ENCODE results near the gene CETN3.

CETN3 gene

DNA sequence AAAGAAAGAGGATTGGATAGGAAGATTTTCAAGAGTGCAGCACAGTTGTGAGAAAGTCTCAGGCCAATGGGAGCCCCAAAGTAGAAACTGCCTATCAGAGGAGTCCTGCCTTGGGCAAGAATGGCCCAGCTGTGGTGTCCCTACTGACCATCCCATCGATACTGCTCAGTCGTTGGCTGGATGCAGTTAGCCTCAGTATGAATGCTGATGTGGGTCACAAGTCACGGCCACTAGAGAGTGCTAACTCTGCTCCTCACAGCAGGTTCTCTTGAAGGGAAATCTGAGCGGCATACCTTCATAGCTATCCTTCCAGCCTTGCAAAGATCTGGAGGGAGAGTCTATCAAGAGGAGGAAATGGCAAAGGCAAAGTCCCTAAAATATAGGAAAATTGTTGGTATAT is 11.6 kb upstream of the CETN3 start:
- TF ChIP-seq, protein P1, sequence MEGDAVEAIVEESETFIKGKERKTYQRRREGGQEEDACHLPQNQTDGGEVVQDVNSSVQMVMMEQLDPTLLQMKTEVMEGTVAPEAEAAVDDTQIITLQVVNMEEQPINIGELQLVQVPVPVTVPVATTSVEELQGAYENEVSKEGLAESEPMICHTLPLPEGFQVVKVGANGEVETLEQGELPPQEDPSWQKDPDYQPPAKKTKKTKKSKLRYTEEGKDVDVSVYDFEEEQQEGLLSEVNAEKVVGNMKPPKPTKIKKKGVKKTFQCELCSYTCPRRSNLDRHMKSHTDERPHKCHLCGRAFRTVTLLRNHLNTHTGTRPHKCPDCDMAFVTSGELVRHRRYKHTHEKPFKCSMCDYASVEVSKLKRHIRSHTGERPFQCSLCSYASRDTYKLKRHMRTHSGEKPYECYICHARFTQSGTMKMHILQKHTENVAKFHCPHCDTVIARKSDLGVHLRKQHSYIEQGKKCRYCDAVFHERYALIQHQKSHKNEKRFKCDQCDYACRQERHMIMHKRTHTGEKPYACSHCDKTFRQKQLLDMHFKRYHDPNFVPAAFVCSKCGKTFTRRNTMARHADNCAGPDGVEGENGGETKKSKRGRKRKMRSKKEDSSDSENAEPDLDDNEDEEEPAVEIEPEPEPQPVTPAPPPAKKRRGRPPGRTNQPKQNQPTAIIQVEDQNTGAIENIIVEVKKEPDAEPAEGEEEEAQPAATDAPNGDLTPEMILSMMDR (IDR thresholded peaks at IDR 0.05; ENCODE audit: insufficient read depth, missing control alignments): peak; percentile 11
- DNase-seq (ENCODE audit: insufficient read length, low spot score) (no peak), FAIRE-seq (no peak)

DNA sequence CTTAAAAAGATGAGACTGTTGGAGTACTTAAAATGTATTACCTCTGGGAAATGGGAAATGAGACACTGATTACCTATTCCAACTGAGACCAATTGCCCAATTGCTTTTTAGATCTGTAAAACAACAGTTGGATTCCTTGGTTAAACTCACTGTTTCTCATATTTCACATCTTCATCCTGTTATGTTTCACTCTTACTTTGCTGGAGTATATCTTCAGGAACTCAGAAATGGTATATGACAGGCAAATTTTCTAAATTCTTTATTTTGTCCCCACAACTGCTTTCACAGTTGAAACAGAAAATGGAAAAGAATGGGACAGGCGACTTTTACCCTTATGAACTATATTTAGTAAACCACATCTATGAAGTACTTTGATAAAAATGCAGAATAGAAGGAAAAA is 8.7 kb upstream of the CETN3 start:
- TF ChIP-seq, protein P1 (IDR thresholded peaks at IDR 0.05; ENCODE audit: insufficient read depth, missing control alignments): no peak
- DNase-seq (ENCODE audit: insufficient read length, low spot score) (no peak), FAIRE-seq (no peak)

DNA sequence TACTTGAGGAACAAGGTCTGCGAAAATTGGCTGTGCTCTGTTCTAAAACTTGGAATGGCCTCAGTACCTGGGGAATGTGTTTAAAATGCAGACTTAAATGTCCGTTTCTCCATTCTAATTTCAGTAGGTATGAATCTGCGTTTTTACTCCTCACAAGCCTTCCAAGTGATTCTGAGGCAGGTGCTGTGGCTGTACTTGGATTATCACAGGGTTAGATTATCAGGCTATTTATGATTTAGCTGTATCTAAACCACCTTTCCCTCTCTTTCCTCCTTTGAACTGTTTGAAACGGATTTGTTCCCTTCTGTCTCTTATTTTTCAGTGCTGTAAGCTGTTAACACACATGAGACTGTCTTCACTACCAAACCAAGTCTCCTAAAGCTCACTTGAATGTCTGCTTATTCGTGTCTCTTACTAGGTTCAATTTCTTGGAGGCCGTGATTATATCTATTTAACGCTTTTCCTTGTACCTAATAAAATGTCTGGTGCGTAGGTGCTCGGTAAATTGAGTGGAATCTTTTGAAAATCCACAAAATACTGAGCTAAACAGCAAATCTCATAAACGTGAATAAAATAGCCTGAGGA is 714 bp upstream of the CETN3 start:
- TF ChIP-seq, protein P1 (IDR thresholded peaks at IDR 0.05; ENCODE audit: insufficient read depth, missing control alignments): no peak
- FAIRE-seq: no peak
- no peak for DNase-seq (ENCODE audit: insufficient read length, low spot score)

DNA sequence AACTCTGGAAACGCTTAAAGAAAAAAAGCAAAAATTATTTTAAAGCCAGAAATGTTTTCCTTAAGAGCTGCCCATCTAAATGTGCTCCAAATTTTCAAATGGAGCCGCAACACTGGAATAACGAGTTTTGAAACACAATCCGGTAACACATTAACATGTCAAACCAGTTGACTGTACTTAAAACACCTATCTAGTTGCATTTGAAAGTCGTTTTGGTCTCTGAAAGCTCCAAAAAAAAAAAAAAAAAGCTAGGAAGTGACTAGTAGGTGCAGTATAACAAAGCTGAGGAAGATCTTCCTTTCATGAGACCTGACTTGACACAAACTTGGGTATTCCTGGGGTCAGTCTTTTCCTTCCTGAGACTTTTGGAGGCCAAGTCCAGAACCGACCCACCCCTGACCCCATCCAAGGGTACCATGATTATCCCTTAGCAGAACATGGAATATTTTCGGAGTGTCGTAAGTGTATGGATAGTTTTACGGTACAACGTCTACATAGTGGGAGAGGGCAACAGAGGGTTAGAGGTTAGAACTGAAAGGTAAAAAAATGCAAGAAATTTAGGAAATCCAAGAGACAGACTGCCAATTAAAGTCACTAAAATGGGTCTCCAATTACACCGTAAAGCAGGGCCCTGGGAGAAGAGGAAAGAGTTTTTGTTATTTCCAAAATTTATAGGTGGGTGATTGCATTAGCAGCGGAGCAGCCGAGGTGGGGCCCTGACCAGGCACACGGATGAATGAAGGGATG is 812 bp downstream of the CETN3 start:
- no peak for DNase-seq (ENCODE audit: insufficient read length, low spot score)
- TF ChIP-seq, protein P1 (IDR thresholded peaks at IDR 0.05; ENCODE audit: insufficient read depth, missing control alignments): no peak
- FAIRE-seq: no peak

DNA sequence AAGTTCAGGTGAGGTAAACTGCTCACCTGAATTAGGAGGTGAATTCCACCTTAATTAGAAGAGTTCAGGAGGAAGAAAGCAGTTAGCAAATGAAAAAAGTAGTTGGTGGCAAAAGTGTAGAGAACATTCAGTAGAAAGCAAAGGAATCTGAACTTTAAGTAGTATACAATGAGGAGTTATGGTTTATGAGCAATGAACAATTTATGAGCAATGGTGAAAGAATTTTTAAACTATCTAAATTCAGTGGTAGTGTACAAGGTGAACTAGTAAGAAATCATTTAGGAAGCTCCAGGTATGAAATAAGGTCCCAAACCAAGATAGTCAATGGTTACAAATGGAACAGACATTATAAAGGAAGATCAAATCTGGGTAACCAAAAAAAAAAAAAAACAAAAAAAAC is 3.1 kb downstream of the CETN3 start:
- FAIRE-seq (no peak), DNase-seq (ENCODE audit: insufficient read length, low spot score) (no peak)
- TF ChIP-seq, protein P1 (IDR thresholded peaks at IDR 0.05; ENCODE audit: insufficient read depth, missing control alignments): no peak

DNA sequence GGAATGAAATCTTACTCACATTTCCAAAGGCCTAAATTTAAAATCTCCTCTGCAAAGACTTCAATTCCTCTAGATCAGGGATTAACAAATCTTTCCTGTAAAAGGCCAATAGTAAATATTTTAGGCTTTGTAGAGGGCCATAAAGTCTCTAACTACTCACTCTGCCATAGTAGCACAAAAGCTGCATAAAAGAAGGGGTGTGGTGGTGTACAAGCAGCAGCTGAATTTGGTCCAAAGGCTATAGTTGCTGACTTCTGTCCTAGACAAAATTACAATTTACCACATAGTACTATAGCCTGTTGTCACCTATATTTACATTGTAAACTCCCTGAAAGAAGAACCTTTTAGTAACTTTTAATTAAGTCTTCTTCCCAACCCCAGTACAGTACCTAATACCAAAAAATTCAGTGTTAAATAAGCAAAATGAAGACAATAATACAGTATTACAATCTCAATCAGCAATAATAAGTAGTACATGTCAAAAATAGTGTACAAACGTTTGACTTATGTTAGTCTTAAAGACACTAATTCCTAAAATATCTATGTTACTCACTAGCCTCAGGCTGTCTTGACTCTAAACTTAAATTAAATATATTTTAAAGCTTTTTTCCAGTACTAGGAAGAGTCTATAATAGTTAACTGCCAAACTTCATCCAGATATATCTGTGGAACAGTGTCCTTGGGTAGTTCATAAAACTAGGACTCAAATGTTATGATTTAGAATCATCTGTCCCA is 6.9 kb downstream of the CETN3 start:
- DNase-seq (ENCODE audit: insufficient read length, low spot score) (no peak), FAIRE-seq (no peak)

More for the DNA sequence above, 6.9 kb downstream of the CETN3 start:
- TF ChIP-seq, protein P1 (IDR thresholded peaks at IDR 0.05; ENCODE audit: insufficient read depth, missing control alignments): no peak
